Subcutaneous abdominal adipose tissue (tissue), 5 donors: Measurements from ENCODE around the gene ZBTB34.

Experiments
- H3K27ac ChIP-seq: one replicate; pipeline ENCODE4 v1.7.0; 2013; ENCODE audit warnings: low read depth, mild to moderate bottlenecking, inconsistent platforms, low read length, moderate library complexity
- H3K27me3 ChIP-seq, 5 donors: one replicate each; pipeline ENCODE4 v1.7.0; 2013; ENCODE audit warnings: low read length in 5 of 5, inconsistent platforms in 1 of 5; ENCODE audit not compliant: control insufficient read depth in 5 of 5, insufficient read depth in 4 of 5
- H3K36me3 ChIP-seq, 5 donors: one replicate each; pipeline ENCODE4 v1.7.0; 2013; ENCODE audit warnings: low read length in 5 of 5; ENCODE audit not compliant: control insufficient read depth in 5 of 5, insufficient read depth in 5 of 5
- H3K4me1 ChIP-seq, 5 donors: one replicate each; pipeline ENCODE4 v1.7.0; 2013; ENCODE audit warnings: low read length in 5 of 5, mild to moderate bottlenecking in 3 of 5, moderate library complexity in 1 of 5; ENCODE audit not compliant: control insufficient read depth in 5 of 5, insufficient read depth in 5 of 5
- H3K4me3 ChIP-seq, 5 donors: one replicate each; pipeline ENCODE4 v1.7.0; 2013; ENCODE audit warnings: low read length in 5 of 5, low read depth in 1 of 5
- H3K9ac ChIP-seq, 5 donors: one replicate each; pipeline ENCODE4 v1.7.0; 2013; ENCODE audit warnings: low read length in 5 of 5, mild to moderate bottlenecking in 4 of 5, moderate library complexity in 3 of 5
- H3K9me3 ChIP-seq, 5 donors: one replicate each; pipeline ENCODE4 v1.7.0; 2013; ENCODE audit warnings: low read length in 5 of 5; ENCODE audit not compliant: control insufficient read depth in 5 of 5
- donor health status: healthy.
- donor health status: healthy.
- donor health status: healthy.
- donor health status: healthy.
- donor health status: healthy.

The ZBTB34 gene

GRCh38 chr9:126933334-126933980, 73.0 kb downstream of the ZBTB34 start:
- Histone ChIP-seq H3K27me3 (peaks cover 0 to 2% (median 0%) of the 10 kb centered on the region in 5 donors), H3K27ac (no peak overlapping the region), H3K4me3 (no peak overlapping the region), H3K4me1 (peaks cover 0 to 2% (median 0%) of the 10 kb centered on the region in 5 donors), H3K36me3 (no peaks in the 10 kb centered on the region), H3K9me3 (no peaks in the 10 kb centered on the region), H3K9ac (no peak overlapping the region)

GRCh38 chr9:126934441-126934840, 74.0 kb downstream of the ZBTB34 start:
- peaks cover 0 to 4% (median 0%) of the 10 kb centered on the region in 5 donors for H3K9me3 ChIP-seq
- no peak overlapping the region for H3K9ac ChIP-seq
- H3K4me3 ChIP-seq, result no peak overlapping the region
- no peaks in the 10 kb centered on the region for H3K36me3 ChIP-seq
- H3K27me3 ChIP-seq, result peaks cover 0 to 2% (median 0%) of the 10 kb centered on the region in 5 donors
- no peak overlapping the region for H3K27ac ChIP-seq
- H3K4me1 ChIP-seq, result peaks cover 0 to 2% (median 0%) of the 10 kb centered on the region in 5 donors
